D721Med (cell line): ENCODE measurements around the gene NBPF1.
"Not testable (repeated sequence)": the region's sequence is repeated elsewhere in the genome, so short reads cannot be mapped to it uniquely, and the experiment has no call there.

Experiments used
- DNase-seq: peaks from one replicate; pipeline ENCODE4 v3.0.0; 2011; ENCODE audit warnings: low spot score; ENCODE audit not compliant: insufficient read length
- FAIRE-seq: peaks from 2 replicates; lab custom pipeline; 2011; peaks lifted over from hg19 to GRCh38; lab: Jason Lieb, UNC
- CTCF ChIP-seq: IDR thresholded peaks from 2 replicates; pipeline ENCODE4 v1.5.1; 2012; ENCODE audit warnings: mild to moderate bottlenecking, control low read depth; ENCODE audit not compliant: insufficient read depth; ENCODE audit errors: missing control alignments

Gene NBPF1

GRCh38 chr1:16605532-16606505 lies 7.5 kb downstream of the NBPF1 start:
- FAIRE-seq (no peak), DNase-seq (no peak)
- no peak for TF ChIP-seq CTCF

GRCh38 chr1:16605213-16605525 lies 8.2 kb downstream of the NBPF1 start:
- DNase-seq (no peak), FAIRE-seq (no peak)
- TF ChIP-seq CTCF = no peak

- not testable (repeated sequence) for DNase-seq, FAIRE-seq
Measured at GRCh38 chr1:16604514-16605212, 8.7 kb downstream of the NBPF1 start.

GRCh38 chr1:16603623-16604022 lies 9.7 kb downstream of the NBPF1 start:
- FAIRE-seq = not testable (repeated sequence)

GRCh38 chr1:16602336-16603011 lies 10.9 kb downstream of the NBPF1 start:
- FAIRE-seq, DNase-seq: not testable (repeated sequence)

More at GRCh38 chr1:16603623-16604022, 9.7 kb downstream of the NBPF1 start:
- not testable (repeated sequence) for DNase-seq

GRCh38 chr1:16600855-16601786 lies 12.2 kb downstream of the NBPF1 start:
- DNase-seq, FAIRE-seq: not testable (repeated sequence)

- not testable (repeated sequence) for FAIRE-seq, DNase-seq
Measured at GRCh38 chr1:16599326-16599725, 14.0 kb downstream of the NBPF1 start.

GRCh38 chr1:16595216-16595615 lies 18.1 kb downstream of the NBPF1 start:
- not testable (repeated sequence) for FAIRE-seq

GRCh38 chr1:16591845-16592244 lies 21.5 kb downstream of the NBPF1 start:
- not testable (repeated sequence) for DNase-seq, FAIRE-seq
- TF ChIP-seq CTCF = peak; percentile 4

More at GRCh38 chr1:16595216-16595615, 18.1 kb downstream of the NBPF1 start:
- not testable (repeated sequence) for DNase-seq

GRCh38 chr1:16588081-16588480 lies 25.3 kb downstream of the NBPF1 start:
- DNase-seq, FAIRE-seq: not testable (repeated sequence)

- not testable (repeated sequence) for DNase-seq, FAIRE-seq
Measured at GRCh38 chr1:16587639-16588038, 25.7 kb downstream of the NBPF1 start.

- not testable (repeated sequence) for FAIRE-seq, DNase-seq
Measured at GRCh38 chr1:16565324-16565723, 48.0 kb downstream of the NBPF1 start.

- not testable (repeated sequence) for FAIRE-seq, DNase-seq
Measured at GRCh38 chr1:16561035-16561434, 52.3 kb downstream of the NBPF1 start.

- FAIRE-seq, DNase-seq: not testable (repeated sequence)
Measured at GRCh38 chr1:16560498-16560897, 52.9 kb downstream of the NBPF1 start.
